Nucleus accumbens (tissue), 56 donors: Measurements from ENCODE around the gene JADE2.
"Not testable (repeated sequence)": the region's sequence is repeated elsewhere in the genome, so short reads cannot be mapped to it uniquely, and the experiment has no call there.

Source experiments
- DNase-seq, 56 donors: peaks; one replicate each; lab custom pipeline; 2025; lab: John Stamatoyannopoulos, UW

JADE2 gene

DNA sequence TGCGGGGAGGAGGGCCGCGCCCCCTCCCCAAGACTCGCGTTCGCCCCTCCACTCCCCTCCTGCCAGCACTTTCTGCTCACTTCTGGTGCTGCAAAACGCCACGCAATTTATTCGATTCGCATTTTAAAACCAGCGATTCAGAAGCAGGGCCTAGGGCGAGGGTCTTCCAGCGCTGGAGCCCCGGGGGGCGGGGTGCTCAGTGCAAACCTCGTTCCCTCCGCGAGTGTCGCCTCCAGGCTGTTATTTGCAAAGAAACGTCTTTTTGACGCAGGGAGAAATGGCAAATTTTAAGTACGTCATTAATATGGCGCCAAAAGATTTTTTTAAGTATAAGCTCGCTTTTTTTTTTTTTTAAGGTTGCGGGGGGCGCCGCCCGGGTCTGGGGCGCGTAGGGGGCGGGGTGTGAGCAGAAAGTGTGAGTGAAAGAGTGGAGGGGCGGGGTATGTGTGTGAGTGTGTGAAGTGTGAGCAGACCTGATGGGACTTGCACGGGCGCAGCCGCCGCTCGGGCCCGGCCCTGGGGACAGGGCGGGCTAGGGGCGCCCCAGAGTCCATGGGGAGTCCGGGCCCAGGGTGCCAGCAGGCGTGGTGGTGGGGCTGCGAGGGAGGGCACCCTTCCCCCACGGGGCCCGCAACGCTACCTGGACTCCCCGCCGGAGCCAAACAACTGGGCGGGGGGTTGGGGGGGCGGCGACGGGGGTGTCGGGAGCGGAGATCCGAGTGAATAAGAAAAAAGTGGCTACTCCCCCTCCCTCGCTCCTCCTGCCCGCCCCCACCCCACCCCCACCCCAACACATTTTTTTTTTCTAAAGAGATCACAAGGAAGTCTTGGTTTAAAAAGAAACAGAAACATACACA, at the start of gene JADE2:
JADE2 (plus strand) TSS at position 845 of the 857 bp plus-strand sequence. CDS start 10,188 bp downstream, outside the sequence.
- peak in 51 of 56 donors; percentile 24 to 88 (median 71) for DNase-seq

DNA sequence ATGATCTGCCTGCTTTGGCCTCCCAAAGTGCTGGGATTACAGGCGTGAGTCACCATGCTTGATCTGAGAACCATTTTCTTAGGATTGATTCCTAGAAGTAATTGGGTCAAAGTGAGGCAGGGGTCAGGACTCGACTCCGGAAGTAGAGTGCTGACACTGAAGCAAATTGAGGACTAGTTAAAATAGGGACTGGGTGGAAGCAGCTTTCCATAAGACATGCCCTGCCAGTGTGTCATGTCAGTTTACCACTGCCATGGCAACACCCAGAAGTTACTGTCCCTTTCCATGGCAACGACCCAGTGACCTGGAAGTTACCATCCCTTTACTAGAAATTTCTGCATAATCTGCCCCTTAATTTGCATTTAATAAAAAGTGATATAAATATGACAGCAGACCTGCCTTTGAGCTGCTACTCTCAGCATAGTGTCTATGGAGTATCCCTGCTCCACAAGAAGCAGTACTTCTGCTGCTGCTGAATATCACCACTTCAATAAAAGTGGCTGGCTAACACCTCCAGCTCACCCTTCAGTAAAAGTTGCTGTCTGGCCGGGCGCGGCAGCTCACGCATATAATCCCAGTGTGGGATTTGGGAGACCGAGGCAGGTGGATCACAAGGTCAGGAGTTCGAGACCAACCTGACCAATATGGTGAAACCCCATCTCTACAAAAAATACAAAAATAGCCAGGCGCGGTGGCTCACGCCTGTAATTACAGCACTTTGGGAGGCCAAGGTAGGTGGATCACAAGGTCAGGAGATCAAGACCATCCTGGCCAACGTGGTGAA, 47.8 kb upstream of the JADE2 start:
- DNase-seq = no peak

DNA sequence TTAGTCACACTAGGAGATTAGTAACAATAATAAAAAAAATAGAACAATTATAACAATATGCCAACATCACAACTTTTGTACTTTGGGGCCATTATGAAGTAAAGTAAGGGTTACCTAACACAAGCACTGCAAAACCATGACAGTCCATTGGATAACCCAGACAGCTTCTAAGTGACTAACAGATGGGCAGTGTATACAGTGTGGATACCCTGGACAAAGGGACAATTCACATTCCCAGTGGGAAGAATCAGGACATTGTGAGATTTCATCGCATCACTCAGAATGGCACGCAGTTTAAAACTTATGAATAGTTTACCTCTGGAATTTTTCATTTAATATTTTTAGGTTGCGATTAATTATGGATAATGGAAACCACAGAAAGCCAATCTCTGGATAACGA, 45.6 kb upstream of the JADE2 start:
- DNase-seq = no peak

DNA sequence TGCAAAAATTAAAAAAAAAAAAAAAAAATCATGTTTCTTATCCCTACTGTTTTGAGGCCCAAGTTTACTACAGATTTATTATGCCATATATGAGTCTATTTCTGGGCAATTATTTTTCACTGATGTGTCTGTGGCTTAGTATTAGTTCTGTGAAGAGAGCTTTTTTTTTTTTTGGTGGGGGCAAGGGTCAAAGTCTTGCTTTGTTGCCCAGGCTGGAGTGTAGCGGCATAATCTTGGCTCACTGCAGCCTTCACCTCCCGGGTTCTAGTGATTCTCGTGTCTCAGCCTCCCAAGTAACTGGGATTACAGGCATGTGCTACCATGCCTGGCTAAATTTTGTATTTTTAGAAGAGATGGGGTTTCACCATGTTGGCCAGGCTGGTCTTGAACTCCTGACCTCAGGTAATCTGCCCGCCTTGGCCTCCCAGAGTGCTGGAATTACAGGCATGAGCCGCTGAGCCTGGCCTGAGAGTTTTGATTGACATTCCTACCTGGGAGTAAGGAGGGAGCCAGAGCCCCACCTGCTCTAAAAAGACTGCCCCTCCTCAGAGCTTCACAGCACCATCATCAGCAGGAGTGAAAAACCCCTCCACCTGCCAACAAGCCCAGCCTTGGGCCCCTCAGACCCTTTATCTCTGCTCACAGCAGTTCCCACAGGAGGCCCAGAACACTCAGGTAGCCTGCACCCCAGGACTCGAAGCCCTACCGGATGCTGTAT, 36.1 kb upstream of the JADE2 start:
- DNase-seq = no peak

DNA sequence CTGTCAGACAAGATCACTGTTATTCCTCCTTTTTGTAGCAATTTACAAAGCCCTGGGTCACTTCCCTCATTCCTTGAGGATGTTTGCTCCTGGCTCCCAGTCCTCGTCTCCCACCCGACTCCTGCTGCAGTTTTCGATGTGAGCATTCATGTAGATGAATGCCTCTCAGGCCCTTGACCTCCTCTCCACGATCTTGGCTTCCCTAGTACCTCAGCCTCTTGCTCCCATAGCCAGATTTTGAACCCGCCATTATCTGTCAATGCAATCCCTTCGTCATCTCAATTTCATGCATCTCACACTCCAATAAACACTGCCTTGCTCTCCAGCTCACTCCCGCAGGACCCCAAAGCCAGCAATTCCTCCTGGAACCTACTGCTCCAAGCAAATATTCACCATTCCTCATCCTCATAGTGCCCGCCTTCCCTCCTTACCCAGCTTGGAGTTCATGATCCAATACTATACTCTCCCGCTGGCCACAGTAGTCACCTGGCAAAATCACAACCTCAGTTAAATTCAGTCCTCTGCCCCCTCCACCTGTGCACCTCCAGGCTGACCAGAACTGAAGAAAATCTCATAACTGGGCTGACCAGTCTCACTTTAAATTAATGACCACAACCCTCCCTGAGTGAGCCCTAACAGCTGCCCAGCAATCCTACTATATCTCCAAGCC, 35.1 kb upstream of the JADE2 start:
- no peak for DNase-seq

DNA sequence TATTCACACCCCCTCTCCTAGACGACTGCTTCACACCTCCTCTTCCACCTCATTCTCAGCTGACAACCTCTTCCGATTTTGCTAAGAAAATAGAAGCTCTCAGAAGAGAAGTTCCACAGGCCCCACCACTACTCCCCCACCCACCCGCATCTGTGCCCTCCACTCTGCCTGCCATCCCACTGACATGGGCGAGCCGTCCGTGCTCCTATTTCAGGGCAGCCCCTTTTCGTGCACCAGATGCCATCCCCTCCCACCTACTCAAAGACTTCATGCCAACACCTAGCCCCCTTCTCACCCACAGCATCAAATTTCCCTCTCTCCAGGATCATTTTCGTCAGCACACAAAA, 34.6 kb upstream of the JADE2 start:
- DNase-seq = no peak

DNA sequence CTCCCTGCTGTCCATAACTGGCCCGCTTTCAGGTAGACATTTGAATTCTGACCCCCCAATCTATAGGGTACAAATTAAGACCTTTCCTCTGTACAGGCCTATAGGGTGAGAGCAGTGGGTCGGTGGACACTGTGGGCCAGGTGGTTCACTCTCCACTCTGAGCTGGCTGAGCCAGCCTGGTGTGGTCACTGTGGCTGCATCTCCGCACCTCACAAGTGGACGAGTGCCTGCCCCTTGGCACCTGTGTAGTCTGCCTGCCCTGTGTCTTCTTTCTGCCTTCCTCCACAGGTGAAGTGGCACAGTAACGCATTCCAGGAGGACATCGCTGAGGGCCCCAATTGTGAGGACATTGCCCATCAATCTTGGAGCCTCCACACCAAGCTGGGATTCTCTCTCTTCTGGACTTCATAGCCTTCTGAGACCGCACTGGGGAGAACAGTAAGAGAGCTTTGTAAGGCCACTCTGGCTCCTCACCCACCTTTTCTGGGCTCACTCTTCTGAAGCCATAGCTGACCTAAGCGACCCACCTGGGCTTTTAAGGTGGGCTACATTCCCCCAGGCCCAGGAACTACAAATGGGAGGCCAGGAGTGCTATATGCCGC, 33.5 kb upstream of the JADE2 start:
- no peak for DNase-seq

DNA sequence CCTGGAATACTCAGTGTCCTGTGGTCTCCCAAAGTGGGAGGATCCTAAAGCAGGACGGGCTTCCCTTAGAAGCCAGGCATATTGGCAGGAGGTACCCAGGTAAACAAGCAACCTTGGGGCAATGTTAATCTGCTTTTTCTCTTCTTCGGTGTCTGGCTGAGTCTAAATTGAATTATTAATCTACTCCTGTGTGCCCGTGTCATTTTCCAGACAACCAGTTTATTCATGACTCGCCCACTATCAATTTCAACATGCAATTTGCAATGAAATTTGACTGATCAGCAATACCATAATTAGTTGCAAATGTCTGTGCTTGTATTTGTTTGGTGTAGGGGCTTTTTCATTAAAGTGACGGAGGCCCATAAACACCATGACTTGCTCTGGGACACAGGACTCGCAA, 32.9 kb upstream of the JADE2 start:
- no peak for DNase-seq

DNA sequence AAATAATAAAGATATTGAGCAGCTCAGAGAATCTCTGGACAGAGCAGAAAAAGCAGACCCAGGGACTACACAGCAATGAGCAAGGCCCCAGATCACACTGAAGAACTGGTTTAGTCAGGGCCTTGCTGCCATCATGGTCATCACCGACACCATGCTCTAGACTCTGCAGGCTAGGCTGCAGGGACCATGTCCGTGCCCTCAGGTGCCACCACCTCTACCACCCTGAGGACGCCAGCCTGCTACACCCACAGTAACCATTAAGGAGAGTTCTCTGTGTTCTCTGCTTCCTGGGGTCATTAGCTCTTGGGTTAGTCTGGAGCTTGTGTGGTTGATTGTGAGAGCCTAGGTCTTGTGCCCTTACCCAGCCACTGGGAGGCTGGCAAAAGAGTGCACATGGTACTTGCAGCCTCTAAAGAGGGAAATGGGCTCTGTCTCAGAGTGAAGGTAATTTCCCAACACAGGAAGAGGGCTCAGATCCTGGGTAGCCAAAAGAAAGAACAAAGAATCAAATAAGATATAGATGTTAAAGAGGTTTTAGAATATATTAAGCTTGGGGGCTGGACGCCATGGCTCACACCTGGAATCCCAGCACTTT, 31.9 kb upstream of the JADE2 start:
- no peak for DNase-seq

DNA sequence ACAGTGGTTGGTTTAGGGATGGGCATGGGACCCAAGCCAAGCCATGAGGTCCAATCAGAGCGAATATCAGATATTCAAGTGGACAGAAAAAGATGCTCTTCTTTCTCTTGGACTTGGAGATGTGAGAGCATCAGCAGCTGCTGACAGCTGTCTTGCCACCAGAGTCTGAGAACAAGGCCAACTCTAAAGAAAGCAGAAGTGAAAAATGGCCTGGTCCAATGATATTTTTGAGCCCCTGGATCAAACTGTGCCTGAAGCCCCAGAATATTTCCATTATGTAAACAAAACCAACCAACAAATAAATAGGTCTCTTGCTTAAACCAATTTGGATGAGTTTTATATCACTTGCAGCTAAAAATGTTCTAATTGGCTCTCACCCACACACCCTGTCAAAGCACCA, 30.7 kb upstream of the JADE2 start:
- DNase-seq = no peak

DNA sequence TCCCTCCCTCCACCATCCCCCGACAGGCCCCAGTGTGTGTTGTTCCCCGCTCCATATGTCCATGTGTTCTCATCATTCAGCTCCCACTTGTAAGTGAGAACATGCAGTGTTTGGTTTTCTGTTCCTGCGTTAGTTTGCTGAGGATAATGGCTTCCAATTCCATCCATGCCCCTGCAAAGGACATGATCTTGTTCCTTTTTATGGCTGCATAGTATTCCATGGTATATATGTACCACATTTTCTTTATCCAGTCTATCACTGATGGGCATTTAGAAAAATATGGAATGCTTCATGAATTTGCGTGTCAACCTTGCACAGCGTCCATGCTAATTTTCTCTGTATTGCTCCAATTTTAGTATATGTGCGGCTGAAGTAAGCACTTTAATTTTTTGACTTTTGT, 25.6 kb upstream of the JADE2 start:
- not testable (repeated sequence) for DNase-seq

DNA sequence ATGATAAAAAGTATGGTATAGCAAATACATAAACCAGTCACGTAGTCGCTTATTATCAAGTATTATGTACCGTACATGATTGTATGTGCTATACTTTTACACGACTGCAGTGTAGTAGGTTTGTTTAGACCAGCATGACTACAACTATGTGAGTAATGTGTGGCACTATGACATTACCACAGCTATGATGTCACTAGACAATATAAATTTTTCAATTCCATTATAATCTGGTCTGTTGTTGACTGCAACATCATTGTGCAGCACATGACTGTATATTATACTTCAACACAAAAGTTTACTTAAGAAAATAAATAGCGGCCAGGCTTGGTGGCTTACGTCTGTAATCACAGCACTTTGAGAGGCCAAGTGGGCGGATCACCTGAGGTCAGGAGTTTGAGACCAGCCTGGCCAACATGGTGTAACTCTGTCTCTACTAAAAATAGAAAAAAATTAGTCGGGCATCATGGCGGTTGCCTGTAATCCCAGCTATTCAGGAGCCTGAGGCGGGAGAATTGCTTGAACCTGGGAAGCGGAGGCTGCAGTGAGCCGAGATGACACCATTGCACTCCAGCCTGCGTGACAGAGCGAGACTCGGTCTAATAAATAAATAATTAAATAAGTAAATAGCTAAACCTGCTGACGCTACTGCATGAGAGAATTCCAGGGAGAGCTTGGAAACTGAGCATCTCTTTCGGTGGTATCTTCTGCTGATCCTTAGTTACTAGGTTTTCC, 24.6 kb upstream of the JADE2 start:
- no peak for DNase-seq

DNA sequence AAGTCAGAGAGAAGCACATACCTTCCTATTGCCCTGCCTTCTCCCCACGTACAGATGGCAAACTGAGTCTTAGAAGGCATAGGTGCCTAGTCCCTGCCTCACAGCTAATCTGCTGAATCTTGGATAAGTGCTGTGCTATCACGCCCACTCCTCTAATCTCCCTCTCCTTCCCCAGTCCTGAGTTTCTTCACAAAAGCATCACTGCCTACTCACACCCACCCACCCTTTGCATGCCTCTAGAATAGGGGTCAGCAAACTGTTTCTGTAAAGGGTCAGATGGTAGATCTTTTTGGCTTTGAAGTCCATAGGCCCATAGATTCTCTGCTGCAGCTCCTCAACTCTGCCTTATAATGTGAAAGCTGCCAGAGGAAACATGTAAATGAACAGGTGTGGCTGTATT, 23.2 kb upstream of the JADE2 start:
- DNase-seq = no peak

DNA sequence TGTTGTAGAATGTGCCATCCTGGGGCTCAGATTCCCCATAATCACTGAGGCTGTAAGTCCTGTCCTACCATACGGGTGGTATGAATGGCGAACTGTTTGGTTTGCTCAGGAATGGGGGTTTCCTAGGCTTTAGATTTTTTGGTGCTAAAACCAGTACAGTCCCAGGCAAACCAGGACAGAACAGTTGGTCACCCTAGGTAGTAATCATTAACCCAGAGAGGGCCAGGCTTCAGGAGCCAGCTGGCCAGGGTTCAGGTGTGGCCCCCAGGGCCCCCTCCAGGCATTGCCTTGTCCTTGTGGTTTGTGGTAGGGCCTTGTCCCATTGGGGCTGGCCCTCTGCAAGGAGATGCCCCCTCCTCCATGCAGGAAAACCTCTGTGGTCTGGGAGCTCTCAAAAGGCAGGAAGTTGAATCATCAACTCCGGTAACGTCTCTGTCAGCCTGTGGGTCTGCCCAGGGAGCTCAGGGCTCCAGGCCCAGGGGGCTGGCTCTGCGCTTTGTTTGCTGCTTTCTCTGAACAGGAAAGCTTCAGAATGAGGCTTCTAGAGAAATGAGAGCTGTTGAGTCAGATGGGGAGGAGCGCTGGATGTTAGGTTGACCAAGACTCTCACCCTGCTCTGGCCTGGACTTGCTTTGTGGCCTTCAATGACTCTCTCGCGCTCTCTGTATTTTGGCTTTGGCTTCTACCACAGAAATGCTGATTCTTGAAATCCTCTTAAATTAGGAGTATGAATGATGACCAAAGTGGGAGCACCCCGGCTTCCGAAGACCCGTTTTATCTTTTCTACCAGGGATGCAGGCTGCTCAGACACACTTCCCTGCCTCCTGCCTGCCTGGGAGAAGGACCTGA, 22.2 kb upstream of the JADE2 start:
- peak in 14 of 56 donors; percentile 2 to 48 (median 14) for DNase-seq

DNA sequence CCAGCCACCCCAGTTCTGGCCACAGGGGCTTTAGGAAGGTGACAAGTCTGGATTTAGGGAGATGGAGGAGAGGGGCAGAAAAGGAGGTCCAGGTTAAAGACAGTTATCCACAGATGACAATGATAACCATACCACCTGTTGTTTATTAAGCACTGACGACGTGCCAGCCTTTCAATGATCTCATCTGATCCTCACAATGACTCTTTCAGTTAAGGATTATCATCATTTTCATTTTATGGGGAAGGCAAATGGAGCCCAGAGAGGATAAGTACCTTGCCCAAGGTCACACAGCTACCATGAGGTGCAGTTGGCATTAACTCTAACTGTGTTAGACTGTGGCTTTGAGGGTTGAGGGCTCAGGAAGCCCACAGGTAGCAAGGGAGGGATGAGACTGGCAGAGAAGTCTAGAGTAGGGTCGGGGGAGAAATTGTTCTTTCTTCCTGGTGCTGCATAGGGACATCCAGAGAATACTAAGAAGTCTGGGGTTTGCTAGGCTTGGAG, 21.5 kb upstream of the JADE2 start:
- no peak for DNase-seq

DNA sequence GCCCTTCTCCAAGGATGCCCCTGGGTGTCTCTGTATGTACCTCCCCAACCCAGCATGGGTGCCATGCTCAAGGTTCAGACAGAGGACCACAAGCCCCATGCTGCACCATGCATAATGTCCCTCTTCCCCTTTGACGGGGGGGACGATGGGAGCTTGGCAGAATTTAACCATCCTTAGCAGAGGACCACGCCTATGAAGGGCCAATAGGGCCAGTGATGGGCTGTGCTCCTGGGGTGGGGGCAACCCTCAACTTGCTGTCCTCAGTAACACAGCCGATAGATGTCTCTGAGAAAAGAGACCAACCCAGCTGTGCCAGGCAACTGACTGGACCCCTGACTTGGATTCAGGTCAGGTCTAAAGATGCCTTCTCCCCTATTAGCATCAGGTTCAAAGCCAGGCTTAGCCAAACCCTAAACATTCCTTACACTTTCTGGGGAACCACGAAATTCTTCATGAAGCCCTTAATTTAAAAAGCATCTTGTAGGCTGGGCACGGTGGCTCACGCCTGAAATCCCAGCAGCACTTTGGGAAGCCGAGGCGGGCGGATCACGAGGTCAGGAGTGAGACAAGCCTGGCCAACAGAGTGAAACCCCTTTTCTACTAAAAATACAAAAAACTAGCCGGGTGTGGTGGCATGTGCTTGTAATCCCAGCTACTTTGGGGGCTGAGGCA, 20.7 kb upstream of the JADE2 start:
- no peak for DNase-seq
